ENCODE measurements around the gene JARID2. TPM values are rescaled to one million over a fixed set of nuclear protein-coding genes. Genes with fewer than 3 reads are reported as not detected.

Gene JARID2
- total and polyA plus RNA-seq, 2 of the 8 experiments (the other 6 are each of a cell fraction or from before 2014, with no cell fraction given), result 60.1 to 239 TPM

DNA sequence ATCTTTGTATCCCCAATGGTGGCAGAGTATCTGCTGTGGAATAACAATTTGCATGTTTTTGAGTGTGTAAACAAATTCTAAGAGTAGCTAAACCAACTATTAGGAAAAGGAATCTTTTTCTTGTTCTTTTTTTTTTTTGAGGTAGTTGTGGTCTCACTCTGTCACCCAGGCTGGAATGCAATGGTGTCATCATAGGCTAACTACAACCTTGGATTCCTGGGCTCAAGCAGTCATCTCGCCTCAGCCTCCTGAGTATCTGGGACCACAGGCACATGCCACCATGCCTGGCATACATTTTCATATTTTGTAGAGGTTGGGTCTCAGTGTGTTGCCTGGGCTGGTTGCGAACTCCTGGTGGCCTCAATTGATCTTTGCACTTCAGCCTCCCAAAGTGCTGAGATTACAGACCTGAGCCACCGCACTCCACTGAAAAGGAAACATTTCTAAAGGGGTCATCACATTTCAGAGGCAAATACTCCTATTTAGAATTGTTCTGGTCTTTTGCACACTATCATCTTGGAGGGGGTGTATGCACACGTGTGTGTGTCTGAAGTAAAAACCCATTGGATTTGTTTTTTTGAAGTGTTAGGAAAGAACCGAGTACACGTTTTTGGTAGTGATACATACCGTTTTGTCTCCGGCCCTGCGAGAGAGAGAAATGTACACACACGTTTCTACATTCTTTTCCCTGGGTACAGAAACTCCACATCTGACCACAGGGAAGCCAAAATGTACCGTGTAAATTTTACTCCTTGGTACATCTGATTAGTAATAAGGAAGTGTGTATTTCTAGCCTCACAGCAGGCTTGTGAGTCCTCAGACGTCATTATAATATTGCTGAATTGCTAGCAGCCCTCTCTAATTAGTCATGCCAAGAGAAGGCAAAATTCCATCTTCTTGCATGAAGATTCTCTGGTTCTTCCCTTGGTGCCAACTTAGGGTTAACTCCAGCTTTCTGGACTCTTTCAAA, 183.6 kb downstream of the JARID2 start (continued):
- TF ChIP-seq, protein P1, sequence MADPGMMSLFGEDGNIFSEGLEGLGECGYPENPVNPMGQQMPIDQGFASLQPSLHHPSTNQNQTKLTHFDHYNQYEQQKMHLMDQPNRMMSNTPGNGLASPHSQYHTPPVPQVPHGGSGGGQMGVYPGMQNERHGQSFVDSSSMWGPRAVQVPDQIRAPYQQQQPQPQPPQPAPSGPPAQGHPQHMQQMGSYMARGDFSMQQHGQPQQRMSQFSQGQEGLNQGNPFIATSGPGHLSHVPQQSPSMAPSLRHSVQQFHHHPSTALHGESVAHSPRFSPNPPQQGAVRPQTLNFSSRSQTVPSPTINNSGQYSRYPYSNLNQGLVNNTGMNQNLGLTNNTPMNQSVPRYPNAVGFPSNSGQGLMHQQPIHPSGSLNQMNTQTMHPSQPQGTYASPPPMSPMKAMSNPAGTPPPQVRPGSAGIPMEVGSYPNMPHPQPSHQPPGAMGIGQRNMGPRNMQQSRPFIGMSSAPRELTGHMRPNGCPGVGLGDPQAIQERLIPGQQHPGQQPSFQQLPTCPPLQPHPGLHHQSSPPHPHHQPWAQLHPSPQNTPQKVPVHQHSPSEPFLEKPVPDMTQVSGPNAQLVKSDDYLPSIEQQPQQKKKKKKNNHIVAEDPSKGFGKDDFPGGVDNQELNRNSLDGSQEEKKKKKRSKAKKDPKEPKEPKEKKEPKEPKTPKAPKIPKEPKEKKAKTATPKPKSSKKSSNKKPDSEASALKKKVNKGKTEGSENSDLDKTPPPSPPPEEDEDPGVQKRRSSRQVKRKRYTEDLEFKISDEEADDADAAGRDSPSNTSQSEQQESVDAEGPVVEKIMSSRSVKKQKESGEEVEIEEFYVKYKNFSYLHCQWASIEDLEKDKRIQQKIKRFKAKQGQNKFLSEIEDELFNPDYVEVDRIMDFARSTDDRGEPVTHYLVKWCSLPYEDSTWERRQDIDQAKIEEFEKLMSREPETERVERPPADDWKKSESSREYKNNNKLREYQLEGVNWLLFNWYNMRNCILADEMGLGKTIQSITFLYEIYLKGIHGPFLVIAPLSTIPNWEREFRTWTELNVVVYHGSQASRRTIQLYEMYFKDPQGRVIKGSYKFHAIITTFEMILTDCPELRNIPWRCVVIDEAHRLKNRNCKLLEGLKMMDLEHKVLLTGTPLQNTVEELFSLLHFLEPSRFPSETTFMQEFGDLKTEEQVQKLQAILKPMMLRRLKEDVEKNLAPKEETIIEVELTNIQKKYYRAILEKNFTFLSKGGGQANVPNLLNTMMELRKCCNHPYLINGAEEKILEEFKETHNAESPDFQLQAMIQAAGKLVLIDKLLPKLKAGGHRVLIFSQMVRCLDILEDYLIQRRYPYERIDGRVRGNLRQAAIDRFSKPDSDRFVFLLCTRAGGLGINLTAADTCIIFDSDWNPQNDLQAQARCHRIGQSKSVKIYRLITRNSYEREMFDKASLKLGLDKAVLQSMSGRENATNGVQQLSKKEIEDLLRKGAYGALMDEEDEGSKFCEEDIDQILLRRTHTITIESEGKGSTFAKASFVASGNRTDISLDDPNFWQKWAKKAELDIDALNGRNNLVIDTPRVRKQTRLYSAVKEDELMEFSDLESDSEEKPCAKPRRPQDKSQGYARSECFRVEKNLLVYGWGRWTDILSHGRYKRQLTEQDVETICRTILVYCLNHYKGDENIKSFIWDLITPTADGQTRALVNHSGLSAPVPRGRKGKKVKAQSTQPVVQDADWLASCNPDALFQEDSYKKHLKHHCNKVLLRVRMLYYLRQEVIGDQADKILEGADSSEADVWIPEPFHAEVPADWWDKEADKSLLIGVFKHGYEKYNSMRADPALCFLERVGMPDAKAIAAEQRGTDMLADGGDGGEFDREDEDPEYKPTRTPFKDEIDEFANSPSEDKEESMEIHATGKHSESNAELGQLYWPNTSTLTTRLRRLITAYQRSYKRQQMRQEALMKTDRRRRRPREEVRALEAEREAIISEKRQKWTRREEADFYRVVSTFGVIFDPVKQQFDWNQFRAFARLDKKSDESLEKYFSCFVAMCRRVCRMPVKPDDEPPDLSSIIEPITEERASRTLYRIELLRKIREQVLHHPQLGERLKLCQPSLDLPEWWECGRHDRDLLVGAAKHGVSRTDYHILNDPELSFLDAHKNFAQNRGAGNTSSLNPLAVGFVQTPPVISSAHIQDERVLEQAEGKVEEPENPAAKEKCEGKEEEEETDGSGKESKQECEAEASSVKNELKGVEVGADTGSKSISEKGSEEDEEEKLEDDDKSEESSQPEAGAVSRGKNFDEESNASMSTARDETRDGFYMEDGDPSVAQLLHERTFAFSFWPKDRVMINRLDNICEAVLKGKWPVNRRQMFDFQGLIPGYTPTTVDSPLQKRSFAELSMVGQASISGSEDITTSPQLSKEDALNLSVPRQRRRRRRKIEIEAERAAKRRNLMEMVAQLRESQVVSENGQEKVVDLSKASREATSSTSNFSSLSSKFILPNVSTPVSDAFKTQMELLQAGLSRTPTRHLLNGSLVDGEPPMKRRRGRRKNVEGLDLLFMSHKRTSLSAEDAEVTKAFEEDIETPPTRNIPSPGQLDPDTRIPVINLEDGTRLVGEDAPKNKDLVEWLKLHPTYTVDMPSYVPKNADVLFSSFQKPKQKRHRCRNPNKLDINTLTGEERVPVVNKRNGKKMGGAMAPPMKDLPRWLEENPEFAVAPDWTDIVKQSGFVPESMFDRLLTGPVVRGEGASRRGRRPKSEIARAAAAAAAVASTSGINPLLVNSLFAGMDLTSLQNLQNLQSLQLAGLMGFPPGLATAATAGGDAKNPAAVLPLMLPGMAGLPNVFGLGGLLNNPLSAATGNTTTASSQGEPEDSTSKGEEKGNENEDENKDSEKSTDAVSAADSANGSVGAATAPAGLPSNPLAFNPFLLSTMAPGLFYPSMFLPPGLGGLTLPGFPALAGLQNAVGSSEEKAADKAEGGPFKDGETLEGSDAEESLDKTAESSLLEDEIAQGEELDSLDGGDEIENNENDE (IDR thresholded peaks at IDR 0.05; ENCODE audit: insufficient replicate concordance, low read length), result no peak
